NK-92 treated with Interleukin-12 subunit alpha and Interleukin-12 subunit beta, amount 100 ng/mL, for 24 hours (cell line): ENCODE data around the gene KPNA1.
"Not testable (repeated sequence)": the region's sequence is repeated elsewhere in the genome, so short reads cannot be mapped to it uniquely, and the experiment has no call there.

Experiments used
- DNase-seq: peaks from one replicate; lab custom pipeline; 2025; lab: John Stamatoyannopoulos, UW

The KPNA1 gene

DNA sequence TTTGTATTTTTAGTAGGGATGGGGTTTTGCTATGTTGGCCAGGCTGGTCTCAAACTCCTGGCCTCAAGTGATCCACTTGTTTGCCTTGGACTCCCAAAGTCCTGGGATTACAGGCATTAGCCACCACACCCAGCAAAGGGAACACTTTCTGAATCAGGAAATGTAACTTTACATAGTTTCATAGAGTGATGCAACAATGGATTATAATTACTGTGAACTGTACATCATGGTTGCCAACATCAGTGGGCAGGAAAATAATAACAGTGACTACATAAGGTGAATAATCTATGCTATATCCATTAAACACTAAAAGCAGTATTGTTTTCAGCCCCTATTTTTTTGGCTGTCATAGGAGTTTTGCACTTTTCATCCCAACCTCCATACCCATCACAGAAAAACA is 5.0 kb upstream of the KPNA1 start:
- no peak for DNase-seq

GRCh38 chr3:122516846-122517360 is 2.2 kb upstream of the KPNA1 start:
- DNase-seq: no peak

GRCh38 chr3:122515870-122516269 is 1.1 kb upstream of the KPNA1 start:
- DNase-seq: no peak

GRCh38 chr3:122515020-122515468 is 305 bp upstream of the KPNA1 start:
- no peak for DNase-seq

DNA sequence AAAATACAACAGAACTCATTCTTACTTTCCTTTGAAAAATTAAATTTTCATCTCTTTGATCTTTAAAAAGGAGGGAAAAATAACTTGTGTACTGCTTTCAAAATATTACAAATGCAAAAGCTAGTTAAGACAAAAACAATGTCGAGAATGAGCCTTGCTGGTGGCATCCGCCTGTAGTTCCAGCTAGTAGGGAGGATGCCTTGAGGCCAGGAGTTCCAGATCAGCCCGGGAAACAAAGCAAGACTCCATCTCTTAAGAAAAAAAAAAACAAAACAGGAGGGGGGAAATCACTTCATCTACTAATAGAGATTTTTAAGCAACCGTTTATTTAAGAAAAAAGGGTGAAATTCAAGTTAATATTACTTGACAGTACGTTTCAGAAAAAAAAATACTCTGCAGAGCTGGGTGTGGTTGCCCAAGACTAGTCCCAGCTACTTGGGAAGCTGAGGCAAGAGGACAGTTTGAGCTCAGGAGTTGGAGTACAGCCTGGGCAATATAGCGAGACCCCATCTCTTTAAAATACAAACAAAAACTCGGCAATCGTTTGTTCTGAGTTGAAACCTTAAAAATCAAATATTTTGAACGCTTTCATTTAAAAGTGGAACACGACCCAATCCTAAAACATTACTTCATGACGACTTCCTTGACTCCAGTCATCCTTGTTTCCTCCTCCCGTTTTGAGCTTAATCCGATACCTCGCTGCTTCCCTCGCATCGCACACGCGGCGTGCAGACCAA is 1.2 kb downstream of the KPNA1 start:
- DNase-seq: no peak

- no peak for DNase-seq
Measured at GRCh38 chr3:122512284-122512683, 2.5 kb downstream of the KPNA1 start.

GRCh38 chr3:122510878-122511535 is 3.7 kb downstream of the KPNA1 start:
- no peak for DNase-seq

DNA sequence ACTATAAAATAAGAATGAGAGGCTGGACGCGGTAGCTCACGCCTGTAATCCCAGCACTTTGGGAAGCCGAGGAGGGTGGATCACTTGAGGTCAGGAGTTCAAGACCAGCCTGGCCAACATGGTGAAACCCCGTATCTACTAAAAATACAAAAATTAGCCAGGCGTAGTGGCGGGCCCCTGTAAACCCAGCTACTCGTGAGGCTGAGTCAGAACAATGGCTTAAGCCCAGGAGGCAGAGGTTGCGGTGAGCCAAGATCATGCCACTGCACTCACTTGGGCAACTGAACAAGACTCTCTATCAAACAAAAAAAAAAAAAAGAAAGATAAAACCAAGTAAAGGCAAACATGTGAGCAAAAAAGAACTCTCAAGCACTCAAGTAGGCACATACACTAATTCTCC is 5.8 kb downstream of the KPNA1 start:
- DNase-seq: not testable (repeated sequence)

GRCh38 chr3:122508135-122508914 is 6.4 kb downstream of the KPNA1 start:
- no peak for DNase-seq

GRCh38 chr3:122506450-122506849 is 8.3 kb downstream of the KPNA1 start:
- no peak for DNase-seq

DNA sequence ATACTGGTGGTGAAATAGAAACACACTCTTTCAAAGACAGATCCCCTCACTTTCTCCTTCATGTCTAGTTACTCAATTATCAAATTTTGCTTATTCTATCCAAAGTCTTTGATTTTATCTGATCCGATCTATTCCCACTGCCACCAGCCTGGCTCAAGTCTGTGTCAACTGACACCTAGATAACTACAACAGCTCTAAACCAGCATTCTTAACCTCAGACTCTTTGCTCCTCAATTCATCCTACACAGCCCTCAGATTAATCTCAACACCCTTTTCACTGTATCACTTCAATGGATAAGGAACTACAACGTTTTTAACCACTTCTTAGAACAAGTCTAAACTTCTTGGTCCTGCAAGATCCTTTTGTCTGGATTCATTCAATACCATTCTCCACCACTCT is 9.1 kb downstream of the KPNA1 start:
- no peak for DNase-seq

DNA sequence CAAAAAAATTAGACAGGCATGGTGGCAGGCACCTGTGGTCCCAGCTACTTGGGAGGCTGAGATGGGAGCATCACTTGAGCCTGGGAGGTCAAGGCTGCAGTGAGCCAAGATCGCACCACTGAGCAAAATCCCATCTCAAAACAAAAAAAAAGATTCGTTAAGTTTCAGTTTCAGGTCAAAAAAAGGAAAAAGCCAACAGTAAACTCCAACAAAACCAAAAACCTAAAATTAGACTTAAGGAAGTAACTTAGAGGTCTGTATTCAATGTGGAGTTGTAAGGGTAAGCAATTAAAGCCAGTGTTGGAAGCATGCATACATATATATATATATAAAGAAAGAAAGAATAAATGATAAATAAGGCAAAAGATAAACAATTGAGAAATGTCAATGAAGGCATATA is 11.8 kb downstream of the KPNA1 start:
- DNase-seq: no peak

DNA sequence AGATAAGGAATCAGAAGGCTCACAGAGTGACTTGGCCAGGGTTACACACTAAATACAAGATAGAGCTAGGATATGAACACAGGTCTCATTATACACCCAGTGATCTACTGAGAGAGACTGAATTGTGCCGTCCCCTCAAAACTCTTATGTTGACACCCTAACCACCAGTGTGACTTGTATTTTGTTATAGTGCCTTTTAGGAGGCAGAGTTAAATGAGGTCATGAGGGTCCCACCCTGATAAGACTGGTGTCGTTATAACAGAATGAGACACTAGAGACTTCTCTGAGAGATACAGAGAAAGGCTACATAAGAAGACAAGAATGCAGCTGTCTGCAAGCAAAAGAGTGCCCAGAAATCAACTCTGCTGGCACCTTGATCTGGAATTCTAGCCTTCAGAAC is 12.6 kb downstream of the KPNA1 start:
- DNase-seq: no peak

DNA sequence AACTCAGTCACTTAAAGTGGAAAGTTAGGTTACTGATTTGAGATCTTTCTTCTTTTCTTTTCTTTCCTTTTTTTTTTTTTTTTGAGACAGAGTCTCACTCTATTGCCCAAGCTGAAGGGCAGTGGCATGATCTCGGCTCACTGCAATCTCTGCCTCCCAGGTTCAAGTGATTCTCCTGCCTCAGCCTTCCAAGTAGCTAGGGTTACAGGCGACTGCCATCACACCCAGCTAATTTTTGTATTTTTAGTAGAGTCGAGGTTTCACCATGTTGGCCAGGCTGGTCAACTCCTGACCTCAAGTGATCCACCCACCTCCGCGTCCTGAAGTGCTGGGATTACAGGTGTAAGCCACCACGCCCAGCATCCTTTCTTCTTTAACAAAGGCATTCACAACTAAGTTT is 13.8 kb downstream of the KPNA1 start:
- not testable (repeated sequence) for DNase-seq

- DNase-seq: no peak
Measured at GRCh38 chr3:122498152-122498551, 16.6 kb downstream of the KPNA1 start.

GRCh38 chr3:122497425-122497824 is 17.3 kb downstream of the KPNA1 start:
- peak; percentile 26 for DNase-seq

GRCh38 chr3:122496508-122496907 is 18.2 kb downstream of the KPNA1 start:
- no peak for DNase-seq

- no peak for DNase-seq
Measured at GRCh38 chr3:122493296-122493695, 21.4 kb downstream of the KPNA1 start.

DNA sequence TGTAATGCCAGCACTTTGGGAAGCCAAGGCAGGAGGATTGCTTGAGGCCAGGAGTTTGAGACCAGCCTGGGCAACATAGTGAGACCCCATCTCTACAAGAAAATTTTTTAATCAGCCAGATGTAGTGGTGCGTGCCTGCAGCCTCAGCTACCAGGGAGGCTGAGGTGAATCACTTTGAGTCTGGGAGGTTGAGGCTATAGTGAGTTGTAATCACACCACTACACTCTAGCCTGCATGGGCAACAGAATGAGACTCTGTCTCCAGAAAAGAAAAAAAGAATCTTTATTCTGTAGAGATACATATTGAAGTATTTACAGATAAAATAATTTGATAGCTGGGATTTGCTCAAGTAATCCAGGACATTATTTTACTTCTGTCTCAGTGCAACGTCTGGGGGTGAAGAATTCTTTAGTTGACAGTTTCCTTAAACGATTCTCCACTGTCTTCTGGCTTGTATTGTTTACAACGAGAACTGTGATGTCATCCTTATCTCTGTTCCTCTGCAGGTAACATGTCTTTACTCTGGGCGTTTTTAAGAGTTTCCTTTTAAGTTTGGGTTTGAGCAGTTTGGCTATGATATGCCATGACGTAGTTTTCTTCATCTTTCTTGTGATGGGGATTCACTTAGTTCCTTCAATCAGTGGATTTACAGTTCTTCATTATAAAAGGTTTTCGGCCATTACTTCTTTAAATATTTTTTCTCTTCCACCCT is 26.3 kb downstream of the KPNA1 start:
- no peak for DNase-seq

GRCh38 chr3:122484985-122485384 is 29.8 kb downstream of the KPNA1 start:
- DNase-seq: peak; percentile 7

- DNase-seq: no peak
Measured at GRCh38 chr3:122481390-122481789, 33.3 kb downstream of the KPNA1 start.

GRCh38 chr3:122476532-122476931 is 38.2 kb downstream of the KPNA1 start:
- DNase-seq: no peak
